Adrenal gland (tissue), 5 donors: ENCODE results near the gene VSIG4.

Experiments
- CTCF ChIP-seq, 6 experiments: fragments of 450-650 bp in 4 of 6; fragments of 200-600 bp in 2 of 6; sonication (generic) in 1 of 6; IDR thresholded peaks; 1 replicate in 5 of 6; 2 replicates in 1 of 6; pipeline versions ENCODE4 v1.5.1 to v1.8.0; 2016 to 2021; ENCODE audit warnings: antibody characterized with exemption in 6 of 6, mild to moderate bottlenecking in 2 of 6, moderate library complexity in 1 of 6
- POLR2A ChIP-seq, 2 donors: fragments of 450-650 bp; IDR thresholded peaks; one replicate each; pipeline ENCODE4 v1.6.1; 2017; ENCODE audit warnings: antibody characterized with exemption in 2 of 2, mild to moderate bottlenecking in 2 of 2, moderate library complexity in 1 of 2
- donor health status: DM: no; HTN: no; CAD: no.

DNA sequence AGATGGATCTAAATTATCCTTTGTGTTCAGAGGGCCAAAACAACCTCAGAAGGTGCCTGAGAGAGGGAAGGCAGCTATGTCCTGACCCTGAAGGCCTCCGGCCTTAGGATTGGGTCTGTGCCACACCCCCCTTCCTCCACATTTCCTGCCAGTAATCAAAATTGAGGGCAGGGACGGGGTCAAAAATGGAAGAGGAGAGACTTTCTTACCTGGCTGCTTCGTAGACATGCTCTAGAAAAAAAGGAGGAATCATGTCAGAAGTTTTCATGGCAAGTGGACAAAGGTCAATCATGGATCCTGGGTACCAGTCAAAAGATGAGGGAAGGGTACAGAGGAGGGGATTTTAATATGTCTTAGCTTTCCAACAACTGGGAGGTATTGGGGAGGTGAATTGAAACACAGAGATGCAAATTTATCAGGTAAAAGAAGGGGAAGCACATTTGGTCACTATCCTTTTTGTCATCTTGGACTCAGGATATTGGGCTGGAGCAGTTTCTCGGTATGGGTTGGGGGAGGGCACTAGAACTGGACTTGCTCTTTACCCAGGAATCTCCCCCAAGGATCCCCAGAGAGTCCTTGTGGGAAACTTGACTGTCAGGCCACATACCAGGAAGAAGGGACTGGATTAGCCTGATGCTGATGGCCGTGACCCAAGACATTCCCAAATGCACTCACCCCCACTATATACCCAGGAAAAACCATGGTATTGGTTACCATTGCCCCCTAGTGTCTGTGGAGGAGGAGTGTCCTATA lies 17.1 kb downstream of the VSIG4 start:
- no peak for TF ChIP-seq CTCF (IDR thresholded peaks at IDR 0.05)
- no peak for TF ChIP-seq POLR2A (IDR thresholded peaks at IDR 0.05)
